ENCODE measurements around the gene SAFB. TPM values are rescaled to one million over a fixed set of nuclear protein-coding genes. Genes with fewer than 3 reads are reported as not detected.

The SAFB gene
- total RNA-seq, 1 experiment from 2014 or later: 143 TPM

- CTCF ChIA-PET: no interaction called here
- H2AFZ ChIP-seq (ENCODE audit: low read depth, low read length, poor library complexity, severe bottlenecking): no peak overlapping the region
- ATAC-seq (no peak), DNase-seq (ENCODE audit: low read depth, low spot score) (no peak)
- H3K27ac ChIP-seq (ENCODE audit: low read depth, low read length): no peak overlapping the region
- H4K20me1 ChIP-seq (ENCODE audit: insufficient read depth): peaks cover 17% of the 10 kb centered on the region; the same call in 1 of the 2 replicates
- H3K36me3 ChIP-seq (ENCODE audit: control insufficient read depth in 1 of 2, insufficient read depth in 2 of 2, low read length in 2 of 2): peaks cover 16 to 68% of the 10 kb centered on the region in 2 experiments; a peak in 3 of 4 replicates
- H3K4me3 ChIP-seq (replicated peaks in 1 of 2; ENCODE audit: low read depth in 1 of 2, low read length in 2 of 2): no peak overlapping the region
- TF ChIP-seq CEBPB (IDR thresholded peaks at IDR 0.05; ENCODE audit: low read depth) (no peak), POLR2AphosphoS5 (IDR thresholded peaks at IDR 0.05; ENCODE audit: low read depth, low read length) (peak; percentile 25; the same call in 1 of the 2 replicates)
- RAD21 ChIA-PET (ENCODE audit: low non-redundant PET in 1 of 2, low total read pairs in 2 of 2, uncharacterized antibody in 2 of 2, unreplicated experiment in 2 of 2): no interaction called here
- peaks cover 60% of the 10 kb centered on the region for H3K79me2 ChIP-seq (ENCODE audit: insufficient read depth, low read length)
- POLR2A ChIA-PET: no interaction called here
- peaks cover 4 to 20% of the 10 kb centered on the region in 2 experiments; a peak in 2 of 4 replicates for H3K4me1 ChIP-seq (ENCODE audit: control insufficient read depth in 1 of 2, insufficient read depth in 2 of 2, low read length in 2 of 2)
- H3K27me3 ChIP-seq (ENCODE audit: insufficient read depth, low read length): no peaks in the 10 kb centered on the region
- H3K9me3 ChIP-seq (ENCODE audit: control insufficient read depth in 1 of 2, insufficient read depth in 1 of 2, low read depth in 1 of 2, low read length in 2 of 2): no peaks in the 10 kb centered on the region
- intact Hi-C loops (cut with micrococcal nuclease): no loop called here
- H3K9me2 ChIP-seq (ENCODE audit: insufficient read depth): no peaks in the 10 kb centered on the region
- no TSS peak for BruUV-seq (replicated peaks)
- H3K9ac ChIP-seq (ENCODE audit: low read length): no peak overlapping the region
- H3K4me2 ChIP-seq (ENCODE audit: low read length): no peak overlapping the region
These were observed 72.2 kb downstream of the SAFB start for GRCh38 chr19:5694956-5695648.

GRCh38 chr19:5695649-5696195 lies 72.8 kb downstream of the SAFB start:
- no peak overlapping the region for H2AFZ ChIP-seq (ENCODE audit: low read depth, low read length, poor library complexity, severe bottlenecking)
- H3K79me2 ChIP-seq (ENCODE audit: insufficient read depth, low read length): peaks cover 54% of the 10 kb centered on the region
- ChIA-PET RAD21 (ENCODE audit: low non-redundant PET in 1 of 2, low total read pairs in 2 of 2, uncharacterized antibody in 2 of 2, unreplicated experiment in 2 of 2) (no interaction called here), POLR2A (no interaction called here), CTCF (no interaction called here)
- H3K9me2 ChIP-seq (ENCODE audit: insufficient read depth): no peaks in the 10 kb centered on the region
- no TSS peak for BruUV-seq (replicated peaks)
- no peak overlapping the region for H3K4me3 ChIP-seq (replicated peaks in 1 of 2; ENCODE audit: low read depth in 1 of 2, low read length in 2 of 2)
- no peaks in the 10 kb centered on the region for H3K9me3 ChIP-seq (ENCODE audit: control insufficient read depth in 1 of 2, insufficient read depth in 1 of 2, low read depth in 1 of 2, low read length in 2 of 2)
- H4K20me1 ChIP-seq (ENCODE audit: insufficient read depth): peaks cover 17% of the 10 kb centered on the region; the same call in 1 of the 2 replicates
- no peak for ATAC-seq
- H3K4me1 ChIP-seq (ENCODE audit: control insufficient read depth in 1 of 2, insufficient read depth in 2 of 2, low read length in 2 of 2): peaks cover 4 to 20% of the 10 kb centered on the region in 2 experiments; a peak in 2 of 4 replicates
- no peaks in the 10 kb centered on the region for H3K27me3 ChIP-seq (ENCODE audit: insufficient read depth, low read length)
- no peak overlapping the region for H3K4me2 ChIP-seq (ENCODE audit: low read length)
- no peak overlapping the region for H3K27ac ChIP-seq (ENCODE audit: low read depth, low read length)
- peaks cover 20 to 67% of the 10 kb centered on the region in 2 experiments; a peak in 3 of 4 replicates for H3K36me3 ChIP-seq (ENCODE audit: control insufficient read depth in 1 of 2, insufficient read depth in 2 of 2, low read length in 2 of 2)
- no peak for TF ChIP-seq CBX3 (IDR thresholded peaks at IDR 0.05; ENCODE audit: low read depth)
- TF ChIP-seq RAD21 (IDR thresholded peaks at IDR 0.05; ENCODE audit: low read depth): no peak
- TF ChIP-seq SIN3A (IDR thresholded peaks at IDR 0.05; ENCODE audit: low read depth): no peak
- TF ChIP-seq ZFX (IDR thresholded peaks at IDR 0.05): no peak
- TF ChIP-seq POLR2AphosphoS5 (IDR thresholded peaks at IDR 0.05; ENCODE audit: low read depth, low read length): no peak
- TF ChIP-seq EZH2phosphoT487 (IDR thresholded peaks at IDR 0.05; ENCODE audit: borderline replicate concordance): no peak
- no peak for DNase-seq (ENCODE audit: low read depth, low spot score)
- intact Hi-C loops (cut with micrococcal nuclease): no loop called here
- H3K9ac ChIP-seq (ENCODE audit: low read length): no peak overlapping the region
